ENCODE data around the gene HCRTR1.

The HCRTR1 gene

DNA sequence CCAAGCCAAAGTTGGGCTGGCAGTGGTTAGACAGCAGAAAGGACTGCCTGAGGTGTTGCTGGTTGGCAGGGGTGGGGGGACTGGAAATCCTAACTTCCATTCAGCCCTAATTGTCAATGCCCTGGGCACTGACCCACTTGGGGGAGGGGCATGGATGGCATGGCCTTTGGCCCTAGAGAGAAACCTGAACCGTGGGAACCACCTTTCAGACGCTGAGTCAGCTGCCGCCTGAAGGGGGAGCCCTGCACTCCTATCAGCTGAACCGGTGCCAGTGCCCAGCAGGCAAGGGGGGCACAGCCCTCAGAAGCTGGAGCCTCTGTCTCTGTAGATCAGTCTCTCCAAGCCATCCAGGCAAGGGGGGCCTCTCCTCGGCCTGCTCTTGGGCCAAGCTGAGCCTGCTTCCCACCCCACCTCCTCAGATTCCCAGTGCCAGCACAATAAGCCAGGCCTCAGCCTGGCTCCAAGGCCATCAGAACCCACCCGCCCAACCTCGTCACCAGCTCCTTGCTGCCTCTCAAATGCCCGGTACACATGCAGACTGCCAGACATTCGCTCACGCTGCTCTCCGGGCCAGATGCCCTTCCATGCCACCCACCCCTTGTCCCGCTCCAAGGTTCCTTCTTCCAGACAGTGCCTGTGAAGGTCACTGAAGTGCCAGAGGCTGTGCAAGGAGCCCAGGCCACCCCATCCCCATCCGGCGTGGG is 29.6 kb upstream of the HCRTR1 start:
- TF ChIP-seq CTCF (conservative IDR thresholded peaks at IDR 0.05; ENCODE audit: low read depth, low read length) = peak; percentile 85
- no peak overlapping the region for H3K4me3 ChIP-seq (ENCODE audit: low read length)
- peak; percentile 51 for DNase-seq (ENCODE audit: low read depth)

DNA sequence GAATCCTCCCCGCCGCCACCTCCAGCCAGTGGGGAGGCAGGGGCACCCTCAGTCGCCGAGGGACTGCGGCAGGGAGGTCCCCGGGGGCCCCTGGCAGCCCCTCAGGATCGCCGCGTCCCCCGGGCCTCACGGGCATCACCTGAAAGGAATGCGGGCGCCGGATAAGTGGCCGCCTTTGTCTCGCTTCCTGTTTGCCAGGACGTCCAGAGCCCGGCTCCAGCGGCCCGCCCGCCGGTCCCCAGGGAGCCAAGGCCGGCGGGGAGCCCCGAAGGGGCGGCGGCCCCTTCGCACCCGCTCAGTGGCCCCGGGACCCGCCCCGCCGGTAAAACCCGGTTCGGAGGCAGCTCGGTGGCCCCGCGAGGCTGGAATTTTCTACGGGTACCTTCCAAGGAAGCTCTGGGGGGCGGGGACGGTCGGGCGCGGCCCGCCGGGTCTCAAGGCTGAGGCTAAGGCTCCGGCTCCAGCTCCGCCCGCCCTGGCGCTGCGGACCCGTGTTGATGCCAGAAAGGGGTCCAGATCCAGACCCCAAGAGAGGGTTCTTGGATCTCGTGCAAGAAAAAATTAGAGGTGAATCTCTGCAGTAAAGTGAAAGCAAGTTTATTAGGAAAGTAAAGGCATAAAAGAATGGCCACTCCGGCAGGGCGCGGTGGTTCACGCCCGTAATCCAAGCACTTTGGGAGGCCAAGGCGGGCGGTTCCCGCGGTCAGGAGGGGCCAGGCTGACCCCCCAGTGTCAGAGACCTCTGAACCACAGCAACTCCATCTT is 28.6 kb upstream of the HCRTR1 start:
- no peak overlapping the region for H3K4me3 ChIP-seq (ENCODE audit: low read length)
- DNase-seq (ENCODE audit: low read depth) = no peak
- TF ChIP-seq CTCF (conservative IDR thresholded peaks at IDR 0.05; ENCODE audit: low read depth, low read length) = no peak

GRCh38 chr1:31591425-31592093 is 25.9 kb upstream of the HCRTR1 start:
- no peak for DNase-seq (ENCODE audit: low read depth)
- TF ChIP-seq CTCF (conservative IDR thresholded peaks at IDR 0.05; ENCODE audit: low read depth, low read length) = no peak
- H3K4me3 ChIP-seq (ENCODE audit: low read length) = no peak overlapping the region

GRCh38 chr1:31592132-31592531 is 25.4 kb upstream of the HCRTR1 start:
- no peak for TF ChIP-seq CTCF (conservative IDR thresholded peaks at IDR 0.05; ENCODE audit: low read depth, low read length)
- H3K4me3 ChIP-seq (ENCODE audit: low read length) = no peak overlapping the region
- DNase-seq (ENCODE audit: low read depth) = no peak

GRCh38 chr1:31593136-31593665 is 24.3 kb upstream of the HCRTR1 start:
- no peak for TF ChIP-seq CTCF (conservative IDR thresholded peaks at IDR 0.05; ENCODE audit: low read depth, low read length)
- H3K4me3 ChIP-seq (ENCODE audit: low read length) = no peak overlapping the region
- no peak for DNase-seq (ENCODE audit: low read depth)

GRCh38 chr1:31593770-31594632 is 23.5 kb upstream of the HCRTR1 start:
- no peak overlapping the region for H3K4me3 ChIP-seq (ENCODE audit: low read length)
- peak; percentile 98 for TF ChIP-seq CTCF (conservative IDR thresholded peaks at IDR 0.05; ENCODE audit: low read depth, low read length)
- DNase-seq (ENCODE audit: low read depth) = no peak
